Natural killer cell (primary cell): Measurements from ENCODE around the gene STK32C. TPM values are rescaled to one million over a fixed set of nuclear protein-coding genes. Genes with fewer than 3 reads are reported as not detected.
"Not testable (repeated sequence)": the region's sequence is repeated elsewhere in the genome, so short reads cannot be mapped to it uniquely, and the experiment has no call there.

Experiments used
- ATAC-seq, 3 donors: fragments of 150-1000 bp in 2 of 3; fragments of 200-7000 bp in 1 of 3; cut with Tn5 transposase; 1 replicate in 1 of 3; 2 replicates in 2 of 3; pipeline ENCODE4 v1.10.0; 2021; ENCODE audit warnings: mild to moderate bottlenecking in 2 of 3, moderate library complexity in 2 of 3
- DNase-seq, 2 donors: peaks; one replicate each; pipeline versions ENCODE4 v3.0.0 to v3.0.0-alpha.2; 2013 to 2021; ENCODE audit warnings: mixed read lengths in 1 of 2
- H3K27ac ChIP-seq: one replicate; pipeline ENCODE4 v1.5.1; 2013; ENCODE audit warnings: mild to moderate bottlenecking, low read length
- H3K27me3 ChIP-seq: one replicate; pipeline ENCODE4 v1.6.1; 2013; ENCODE audit warnings: low read length; ENCODE audit not compliant: control insufficient read depth, insufficient read depth
- H3K36me3 ChIP-seq: one replicate; pipeline ENCODE4 v1.6.1; 2013; ENCODE audit warnings: low read length; ENCODE audit not compliant: control insufficient read depth, insufficient read depth
- H3K4me1 ChIP-seq: one replicate; pipeline ENCODE4 v1.6.1; 2013; ENCODE audit warnings: low read length; ENCODE audit not compliant: control insufficient read depth, insufficient read depth
- H3K4me3 ChIP-seq: one replicate; pipeline ENCODE4 v1.5.1; 2013; ENCODE audit warnings: low read length
- H3K9me3 ChIP-seq: one replicate; pipeline ENCODE4 v1.6.1; 2013; ENCODE audit warnings: low read length; ENCODE audit not compliant: control insufficient read depth, insufficient read depth
- H3K27ac Mint-ChIP-seq, 2 donors: one replicate each; pipeline ENCODE4 v1.8.0; 2022; ENCODE audit warnings: mild to moderate bottlenecking in 2 of 2, mixed read lengths in 2 of 2, moderate library complexity in 1 of 2
- H3K27me3 Mint-ChIP-seq, 2 donors: one replicate each; pipeline ENCODE4 v1.8.0; 2022; ENCODE audit warnings: low read depth in 2 of 2, mixed read lengths in 2 of 2
- H3K36me3 Mint-ChIP-seq: one replicate; pipeline ENCODE4 v1.8.0; 2022; ENCODE audit warnings: mixed read lengths
- H3K4me1 Mint-ChIP-seq, 2 donors: one replicate each; pipeline ENCODE4 v1.8.0; 2022; ENCODE audit warnings: mixed read lengths in 2 of 2
- H3K4me3 Mint-ChIP-seq: one replicate; pipeline ENCODE4 v1.8.0; 2022; ENCODE audit warnings: mild to moderate bottlenecking, moderate library complexity, mixed read lengths
- H3K9me3 Mint-ChIP-seq, 2 donors: one replicate each; pipeline ENCODE4 v1.8.0; 2022; ENCODE audit warnings: mixed read lengths in 2 of 2
- WGBS: methylation state at CpG from one replicate; pipeline ENCODE4 v1.1.7; 2013; ENCODE audit warnings: missing lambda C conversion rate; ENCODE audit not compliant: insufficient coverage; 5-methylcytosine and 5-hydroxymethylcytosine counted together
- intact Hi-C: fragments of 100-400 bp; cut with micrococcal nuclease; formaldehyde crosslinking; loops from one replicate; pipeline ENCODE4 v1.14.2; 2022
- total RNA-seq, 4 donors: library from RNA; stranded (reverse); fragments of 120-200 nt in 1 of 4; gene quantifications; one replicate each; pipeline versions ENCODE4 v1.2.3 to v1.2.4, GENCODE V29; 2013 to 2022
- TF ChIP-seq, protein P1 (sequence below): fragments of 200-600 bp; IDR thresholded peaks from one replicate; pipeline ENCODE4 v1.8.0; 2022; ENCODE audit warnings: antibody characterized with exemption

STK32C gene
- total RNA-seq, 3 donors from 2014 or later (not counting 1 experiment from before 2014, with no cell fraction given): 12.7 to 22.1 (median 17.9) TPM

GRCh38 chr10:132352462-132353308 is 44.9 kb upstream of the STK32C start:
- peak; percentile 61 to 87 (median 77) for ATAC-seq
- not testable (repeated sequence) for H3K27me3 ChIP-seq, H3K9me3 Mint-ChIP-seq, H3K27ac ChIP-seq, H3K4me3 Mint-ChIP-seq, H3K4me3 ChIP-seq, H3K9me3 ChIP-seq, H3K36me3 ChIP-seq, H3K36me3 Mint-ChIP-seq, H3K4me1 ChIP-seq, H3K4me1 Mint-ChIP-seq, H3K27me3 Mint-ChIP-seq
- TF ChIP-seq, protein P1, sequence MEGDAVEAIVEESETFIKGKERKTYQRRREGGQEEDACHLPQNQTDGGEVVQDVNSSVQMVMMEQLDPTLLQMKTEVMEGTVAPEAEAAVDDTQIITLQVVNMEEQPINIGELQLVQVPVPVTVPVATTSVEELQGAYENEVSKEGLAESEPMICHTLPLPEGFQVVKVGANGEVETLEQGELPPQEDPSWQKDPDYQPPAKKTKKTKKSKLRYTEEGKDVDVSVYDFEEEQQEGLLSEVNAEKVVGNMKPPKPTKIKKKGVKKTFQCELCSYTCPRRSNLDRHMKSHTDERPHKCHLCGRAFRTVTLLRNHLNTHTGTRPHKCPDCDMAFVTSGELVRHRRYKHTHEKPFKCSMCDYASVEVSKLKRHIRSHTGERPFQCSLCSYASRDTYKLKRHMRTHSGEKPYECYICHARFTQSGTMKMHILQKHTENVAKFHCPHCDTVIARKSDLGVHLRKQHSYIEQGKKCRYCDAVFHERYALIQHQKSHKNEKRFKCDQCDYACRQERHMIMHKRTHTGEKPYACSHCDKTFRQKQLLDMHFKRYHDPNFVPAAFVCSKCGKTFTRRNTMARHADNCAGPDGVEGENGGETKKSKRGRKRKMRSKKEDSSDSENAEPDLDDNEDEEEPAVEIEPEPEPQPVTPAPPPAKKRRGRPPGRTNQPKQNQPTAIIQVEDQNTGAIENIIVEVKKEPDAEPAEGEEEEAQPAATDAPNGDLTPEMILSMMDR: peak; percentile 75
- H3K27ac Mint-ChIP-seq: peak overlapping the region in 1 of 2 donors; percentile 63
- intact Hi-C loops: loop anchor here (1.0 kb wide), 1 partner anchor 129 kb away; no protein-coding TSS in a partner anchor
- WGBS: 61% methylated on average over 38 of the region's 44 CpGs
- peak; percentile 76 to 83 for DNase-seq

DNA sequence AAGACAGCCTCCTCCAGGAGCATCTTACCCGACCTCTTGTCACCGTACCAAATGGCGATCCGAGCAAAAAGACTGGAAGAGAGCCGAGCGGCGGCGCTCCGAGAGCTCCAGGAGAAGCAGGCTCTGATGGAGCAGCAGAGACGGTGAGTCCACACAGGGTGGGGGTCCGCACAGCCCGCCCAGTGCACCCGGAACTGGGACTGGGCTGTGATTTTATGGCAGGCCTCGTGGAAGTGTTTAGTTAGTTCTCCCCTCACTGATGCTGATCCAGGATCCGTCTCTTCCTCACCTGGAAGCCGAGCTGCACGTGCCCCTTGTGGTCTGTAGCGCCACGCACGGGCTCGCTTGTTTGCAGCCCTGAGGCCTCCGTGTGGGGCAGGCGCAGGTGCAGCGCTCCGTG is 43.9 kb upstream of the STK32C start:
- Mint-ChIP-seq H3K27ac (no peak overlapping the region), H3K27me3 (no peaks in the 10 kb centered on the region), H3K9me3 (no peaks in the 10 kb centered on the region), H3K4me3 (no peak overlapping the region), H3K4me1 (peaks cover 0 to 8% of the 10 kb centered on the region in 2 donors), H3K36me3 (no peaks in the 10 kb centered on the region)
- Histone ChIP-seq H3K36me3 (peaks cover 2% of the 10 kb centered on the region), H3K4me1 (no peaks in the 10 kb centered on the region), H3K9me3 (no peaks in the 10 kb centered on the region), H3K27me3 (no peaks in the 10 kb centered on the region), H3K27ac (no peak overlapping the region), H3K4me3 (no peak overlapping the region)
- TF ChIP-seq, protein P1: no peak
- DNase-seq (no peak), ATAC-seq (no peak)
- intact Hi-C loops: loop anchor here (1.0 kb wide), 1 partner anchor 128 kb away; no protein-coding TSS in a partner anchor
- WGBS: 96% methylated on average over 21 of the region's 25 CpGs

DNA sequence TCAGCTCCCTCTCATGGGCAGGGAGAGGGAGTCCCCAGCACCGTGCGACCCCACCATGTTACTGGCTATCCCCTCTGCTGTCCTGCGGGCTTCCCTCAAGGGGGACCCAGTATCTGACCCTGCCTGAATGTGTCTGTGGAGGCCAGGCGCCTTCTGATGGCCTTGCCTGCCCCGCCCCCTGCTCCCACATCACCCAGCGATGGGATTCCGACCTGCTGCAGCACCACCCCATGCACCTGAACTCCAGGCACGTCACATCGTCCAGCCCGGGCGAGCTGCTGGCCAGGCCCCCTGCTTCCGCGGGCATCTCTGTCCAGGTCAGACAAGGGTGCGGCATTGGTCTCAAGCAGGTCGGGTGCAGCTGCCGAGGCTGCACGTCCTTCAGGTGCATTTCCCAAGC is 43.2 kb upstream of the STK32C start:
- Mint-ChIP-seq H3K9me3 (no peaks in the 10 kb centered on the region), H3K4me3 (no peak overlapping the region), H3K27me3 (no peaks in the 10 kb centered on the region), H3K36me3 (no peaks in the 10 kb centered on the region), H3K27ac (no peak overlapping the region), H3K4me1 (peaks cover 0 to 8% of the 10 kb centered on the region in 2 donors)
- no peak for DNase-seq
- WGBS: 95% methylated on average over 17 of the region's 17 CpGs
- H3K27ac ChIP-seq: no peak overlapping the region
- intact Hi-C loops: no loop called here
- no peak overlapping the region for H3K4me3 ChIP-seq
- no peaks in the 10 kb centered on the region for H3K27me3 ChIP-seq
- H3K9me3 ChIP-seq: no peaks in the 10 kb centered on the region
- ATAC-seq: no peak
- peaks cover 2% of the 10 kb centered on the region for H3K36me3 ChIP-seq
- TF ChIP-seq, protein P1: no peak
- H3K4me1 ChIP-seq: no peaks in the 10 kb centered on the region
